Body of pancreas (tissue), 4 donors: ENCODE data around the gene PRIMA1. TPM values are rescaled to one million over a fixed set of nuclear protein-coding genes. Genes with fewer than 3 reads are reported as not detected.

Experiments
- ATAC-seq: fragments of 150-250 bp; one replicate; pipeline ENCODE4 v1.9.1; 2016
- DNase-seq, 4 donors: peaks; one replicate each; pipeline ENCODE4 v3.0.0-alpha.2; 2019
- H3K27ac ChIP-seq, 4 donors: fragments of 200-600 bp; sonication (generic); 1 replicate in 3 of 4; 2 replicates in 1 of 4; pipeline versions ENCODE4 v1.5.1 to v1.6.1; 2016 to 2019; ENCODE audit warnings: mild to moderate bottlenecking in 1 of 4, mixed read lengths in 1 of 4, moderate library complexity in 1 of 4
- H3K27me3 ChIP-seq, 2 donors: fragments of 200-600 bp; sonication (generic); one replicate each; pipeline ENCODE4 v1.6.0; 2016; ENCODE audit warnings: mild to moderate bottlenecking in 1 of 2
- H3K36me3 ChIP-seq, 2 donors: fragments of 200-600 bp; sonication (generic); replicated peaks in 1 of 2; 2 replicates each; pipeline ENCODE4 v1.5.1; 2016; ENCODE audit warnings: low read depth in 2 of 2; ENCODE audit not compliant: insufficient read depth in 1 of 2
- H3K4me1 ChIP-seq: fragments of 200-600 bp; sonication (generic); one replicate; pipeline ENCODE4 v1.6.0; 2016
- H3K4me3 ChIP-seq, 2 donors: fragments of 200-600 bp; sonication (generic); 1 replicate in 1 of 2; 2 replicates in 1 of 2; pipeline ENCODE4 v1.5.1; 2016 to 2019
- H3K9me3 ChIP-seq, 3 donors: fragments of 200-600 bp; sonication (generic); 1 replicate in 2 of 3; 2 replicates in 1 of 3; pipeline ENCODE4 v1.5.1; 2016
- POLR2A ChIP-seq, 3 donors: fragments of 450-650 bp; IDR thresholded peaks; one replicate each; pipeline ENCODE4 v1.6.1; 2016; ENCODE audit warnings: antibody characterized with exemption in 3 of 3, mild to moderate bottlenecking in 2 of 3
- WGBS, 2 donors: methylation state at CpG; one replicate each; pipeline ENCODE4 v1.1.5; 2017; 5-methylcytosine and 5-hydroxymethylcytosine counted together
- intact Hi-C: fragments of 100-400 bp; cut with DNase I; formaldehyde crosslinking; loops from one replicate; pipeline ENCODE4 v1.15.1; 2023
- total RNA-seq, 2 donors: library from RNA; depleted of rRNA; stranded (reverse); fragments of >200 nt; gene quantifications; one replicate each; pipeline ENCODE4 v1.1.0, GENCODE V29; 2016
- TF ChIP-seq, protein P1 (sequence below), 7 experiments: fragments of 450-650 bp in 4 of 7; fragments of 200-600 bp in 3 of 7; sonication (generic) in 3 of 7; IDR thresholded peaks; one replicate each; pipeline ENCODE4 v1.5.1; 2016 to 2019; ENCODE audit warnings: antibody characterized with exemption in 7 of 7

Gene PRIMA1
- total RNA-seq, 2 donors from 2014 or later = 0.26 to 0.33 TPM

DNA sequence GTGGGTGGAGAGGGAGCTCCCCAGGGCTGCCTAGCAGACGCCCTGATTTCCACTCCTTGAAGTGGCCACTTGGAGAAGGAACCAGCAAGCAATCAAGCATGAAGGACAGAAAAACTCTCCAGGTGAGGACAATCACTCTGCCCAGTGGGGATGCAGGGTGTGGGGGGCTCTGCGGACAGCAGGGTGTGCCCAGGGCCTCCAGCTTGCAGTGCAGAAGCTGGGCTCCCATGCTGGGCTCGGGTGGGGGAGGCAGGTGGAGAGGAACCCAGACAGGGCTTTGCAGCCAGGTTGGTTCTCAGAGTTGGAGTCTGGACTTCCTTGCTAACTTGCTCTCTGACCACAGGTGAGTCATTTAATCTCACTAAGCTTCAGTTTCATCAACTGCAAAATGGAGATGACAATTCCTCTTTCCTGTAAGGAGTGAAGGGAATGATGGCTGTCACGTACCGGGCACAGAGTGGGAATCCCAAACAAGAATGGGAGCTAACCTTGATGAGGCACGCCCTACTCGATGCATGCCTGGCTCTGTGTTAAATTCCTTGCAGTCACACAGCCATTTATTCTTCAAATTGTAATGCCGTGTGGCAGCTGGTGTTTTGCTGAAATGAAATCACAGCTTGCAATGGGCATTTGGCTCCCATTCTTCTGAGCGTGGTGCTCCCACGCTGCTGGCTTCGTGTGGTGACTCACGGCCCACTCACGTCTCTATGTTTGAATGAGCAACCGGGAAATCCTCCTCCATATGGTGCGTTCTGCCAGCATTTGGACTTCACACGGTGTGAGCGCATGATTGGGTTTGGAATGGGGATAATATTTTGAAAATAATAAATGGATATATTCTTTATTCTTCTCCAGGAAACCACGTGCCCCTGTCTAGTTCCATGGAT is 75.2 kb downstream of the PRIMA1 start:
- no peaks in the 10 kb centered on the region for H3K27me3 ChIP-seq
- WGBS, 2 donors = 63 to 65% methylated on average over 18 of the region's 18 CpGs
- intact Hi-C loops = no loop called here
- H3K36me3 ChIP-seq = no peaks in the 10 kb centered on the region
- H3K4me1 ChIP-seq = no peaks in the 10 kb centered on the region
- TF ChIP-seq POLR2A (IDR thresholded peaks at IDR 0.05) = no peak
- TF ChIP-seq, protein P1, sequence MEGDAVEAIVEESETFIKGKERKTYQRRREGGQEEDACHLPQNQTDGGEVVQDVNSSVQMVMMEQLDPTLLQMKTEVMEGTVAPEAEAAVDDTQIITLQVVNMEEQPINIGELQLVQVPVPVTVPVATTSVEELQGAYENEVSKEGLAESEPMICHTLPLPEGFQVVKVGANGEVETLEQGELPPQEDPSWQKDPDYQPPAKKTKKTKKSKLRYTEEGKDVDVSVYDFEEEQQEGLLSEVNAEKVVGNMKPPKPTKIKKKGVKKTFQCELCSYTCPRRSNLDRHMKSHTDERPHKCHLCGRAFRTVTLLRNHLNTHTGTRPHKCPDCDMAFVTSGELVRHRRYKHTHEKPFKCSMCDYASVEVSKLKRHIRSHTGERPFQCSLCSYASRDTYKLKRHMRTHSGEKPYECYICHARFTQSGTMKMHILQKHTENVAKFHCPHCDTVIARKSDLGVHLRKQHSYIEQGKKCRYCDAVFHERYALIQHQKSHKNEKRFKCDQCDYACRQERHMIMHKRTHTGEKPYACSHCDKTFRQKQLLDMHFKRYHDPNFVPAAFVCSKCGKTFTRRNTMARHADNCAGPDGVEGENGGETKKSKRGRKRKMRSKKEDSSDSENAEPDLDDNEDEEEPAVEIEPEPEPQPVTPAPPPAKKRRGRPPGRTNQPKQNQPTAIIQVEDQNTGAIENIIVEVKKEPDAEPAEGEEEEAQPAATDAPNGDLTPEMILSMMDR (IDR thresholded peaks at IDR 0.05) = no peak
- no peaks in the 10 kb centered on the region for H3K9me3 ChIP-seq
- no peak overlapping the region for H3K4me3 ChIP-seq
- no peak for ATAC-seq
- no peak for DNase-seq
- no peak overlapping the region for H3K27ac ChIP-seq

GRCh38 chr14:93712079-93712837 is 76.0 kb downstream of the PRIMA1 start:
- TF ChIP-seq, protein P1 (IDR thresholded peaks at IDR 0.05) = no peak
- no peak for TF ChIP-seq POLR2A (IDR thresholded peaks at IDR 0.05)
- DNase-seq (no peak), ATAC-seq (no peak)
- H3K27me3 ChIP-seq = no peaks in the 10 kb centered on the region
- H3K4me3 ChIP-seq = no peak overlapping the region
- intact Hi-C loops = no loop called here
- no peaks in the 10 kb centered on the region for H3K4me1 ChIP-seq
- H3K9me3 ChIP-seq = no peaks in the 10 kb centered on the region
- H3K36me3 ChIP-seq = no peaks in the 10 kb centered on the region
- 37 to 49% methylated on average over 8 to 9 of the region's 9 CpGs for WGBS, 2 donors
- H3K27ac ChIP-seq = no peak overlapping the region

DNA sequence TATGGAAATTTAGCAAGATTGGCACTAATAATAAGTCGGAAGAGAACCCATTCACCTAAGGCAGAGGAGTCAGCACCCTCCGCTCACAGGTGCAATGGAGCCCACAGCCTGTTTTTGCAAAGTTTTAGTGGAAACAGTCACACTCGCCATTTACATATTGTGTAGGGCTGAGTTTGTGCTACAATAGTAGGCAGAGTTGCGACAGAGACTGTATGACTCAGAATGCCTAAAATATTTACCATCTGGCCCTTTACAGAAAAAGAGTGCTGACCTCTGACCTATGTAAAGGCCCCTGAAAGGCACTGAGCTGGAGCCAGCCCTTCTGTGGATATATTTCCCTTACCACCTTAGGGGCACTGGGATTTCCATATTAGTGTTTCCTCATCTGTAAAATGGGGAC is 79.0 kb downstream of the PRIMA1 start:
- Histone ChIP-seq H3K4me3 (no peak overlapping the region), H3K9me3 (no peaks in the 10 kb centered on the region), H3K27ac (no peak overlapping the region), H3K27me3 (no peaks in the 10 kb centered on the region), H3K36me3 (no peaks in the 10 kb centered on the region), H3K4me1 (no peaks in the 10 kb centered on the region)
- WGBS, 2 donors = 84 to 87% methylated on average over 4 of the region's 4 CpGs
- DNase-seq (no peak), ATAC-seq (no peak)
- TF ChIP-seq POLR2A (IDR thresholded peaks at IDR 0.05) = no peak
- TF ChIP-seq, protein P1 (IDR thresholded peaks at IDR 0.05) = no peak
- intact Hi-C loops = no loop called here

GRCh38 chr14:93708800-93709199 is 79.5 kb downstream of the PRIMA1 start:
- Histone ChIP-seq H3K4me1 (no peaks in the 10 kb centered on the region), H3K9me3 (no peaks in the 10 kb centered on the region), H3K4me3 (no peak overlapping the region), H3K27me3 (no peaks in the 10 kb centered on the region), H3K27ac (no peak overlapping the region), H3K36me3 (no peaks in the 10 kb centered on the region)
- WGBS, 2 donors = 86 to 98% methylated on average over 5 of the region's 5 CpGs
- intact Hi-C loops = no loop called here
- TF ChIP-seq POLR2A (IDR thresholded peaks at IDR 0.05) = no peak
- TF ChIP-seq, protein P1 (IDR thresholded peaks at IDR 0.05) = no peak
- DNase-seq = no peak
- ATAC-seq = no peak
